ENCODE measurements around the gene LAMB2. TPM values are rescaled to one million over a fixed set of nuclear protein-coding genes. Genes with fewer than 3 reads are reported as not detected.
A peak's percentile ranks its signal among the peaks of the same experiment; 100 is the strongest.

Gene LAMB2
- total RNA-seq, 1 experiment from 2014 or later, result 118 TPM

GRCh38 chr3:49121132-49121736 is 11.6 kb downstream of the LAMB2 start:
- Mint-ChIP-seq H3K4me1 (peaks cover 4% of the 10 kb centered on the region), H3K36me3 (peaks cover 23% of the 10 kb centered on the region), H3K9me3 (no peaks in the 10 kb centered on the region), H3K27me3 (ENCODE audit: low read depth) (no peaks in the 10 kb centered on the region), H3K27ac (peak overlapping the region; percentile 87), H3K4me3 (peak overlapping the region; percentile 82)
- TF ChIP-seq ERG (CRISPR knock-in tag; IDR thresholded peaks at IDR 0.05) (no peak), KAT7 (CRISPR knock-in tag; IDR thresholded peaks at IDR 0.05; ENCODE audit: borderline replicate concordance) (no peak), NR2C2 (CRISPR knock-in tag; IDR thresholded peaks at IDR 0.05) (no peak), ZMAT4 (CRISPR knock-in tag; IDR thresholded peaks at IDR 0.05) (no peak), MAX (CRISPR knock-in tag; IDR thresholded peaks at IDR 0.05) (no peak; the same call in 1 of the 2 replicates), E2F1 (CRISPR knock-in tag; IDR thresholded peaks at IDR 0.05) (no peak), SMAD3 (CRISPR knock-in tag; IDR thresholded peaks at IDR 0.05; ENCODE audit: borderline replicate concordance) (no peak), ZNF263 (CRISPR knock-in tag; IDR thresholded peaks at IDR 0.05; ENCODE audit: low read depth) (no peak), NR3C1 (CRISPR knock-in tag; conservative IDR thresholded peaks at IDR 0.05; ENCODE audit: low read depth) (no peak), ELF4 (CRISPR knock-in tag; IDR thresholded peaks at IDR 0.05; ENCODE audit: low read depth) (no peak)
- DNase-seq (ENCODE audit: low spot score) (no peak), ATAC-seq (peak; percentile 43)
- ChIA-PET POLR2A (interaction anchor here (0.8 to 2.7 kb wide), 7 partner anchors 11 to 458 kb away, joined by 3 to 20 read pairs (median 5); partner anchors contain the start of genes LAMB2, NDUFAF3, QRICH1 and USP4), CTCF (interaction anchor here (0.8 to 2.6 kb wide), 9 partner anchors 10 to 219 kb away, joined by 4 to 19 read pairs (median 7); partner anchors contain the start of genes KLHDC8B, LAMB2, NDUFAF3 and QRICH1)

- CTCF ChIA-PET, result interaction anchor here (0.6 to 2.6 kb wide), 10 partner anchors 10 to 220 kb away, joined by 4 to 19 read pairs (median 7); partner anchors contain the start of genes KLHDC8B, LAMB2, NDUFAF3 and QRICH1
- Mint-ChIP-seq H3K9me3 (no peaks in the 10 kb centered on the region), H3K27ac (peak within 1 kb of the TSS; percentile 87), H3K27me3 (ENCODE audit: low read depth) (no peaks in the 10 kb centered on the region), H3K36me3 (peaks cover 30% of the 10 kb centered on the region), H3K4me1 (peaks cover 4% of the 10 kb centered on the region), H3K4me3 (peak within 1 kb of the TSS; percentile 82)
- ATAC-seq (peak; percentile 95), DNase-seq (ENCODE audit: low spot score) (peak; percentile 93)
- POLR2A ChIA-PET, result interaction anchor here (0.7 to 2.7 kb wide), 8 partner anchors 12 to 457 kb away, joined by 3 to 20 read pairs (median 4); partner anchors contain the start of genes LAMB2, NDUFAF3, QRICH1 and USP4
- TF ChIP-seq ZNF532 (CRISPR knock-in tag; IDR thresholded peaks at IDR 0.05; ENCODE audit: borderline replicate concordance) (no peak), ZMAT4 (CRISPR knock-in tag; IDR thresholded peaks at IDR 0.05) (no peak), ZNF121 (CRISPR knock-in tag; IDR thresholded peaks at IDR 0.05) (no peak), ELF4 (CRISPR knock-in tag; IDR thresholded peaks at IDR 0.05; ENCODE audit: low read depth) (no peak), HMGXB4 (CRISPR knock-in tag; IDR thresholded peaks at IDR 0.05) (peak; percentile 70; the same call in 1 of the 2 replicates), NFYB (CRISPR knock-in tag; conservative IDR thresholded peaks at IDR 0.05; ENCODE audit: low read depth) (no peak), ZSCAN18 (CRISPR knock-in tag; IDR thresholded peaks at IDR 0.05) (no peak), ZNF396 (CRISPR knock-in tag; IDR thresholded peaks at IDR 0.05; ENCODE audit: borderline replicate concordance) (no peak), HMGA2 (CRISPR knock-in tag; IDR thresholded peaks at IDR 0.05) (no peak), ZNF423 (CRISPR knock-in tag; IDR thresholded peaks at IDR 0.05) (no peak), E2F1 (CRISPR knock-in tag; IDR thresholded peaks at IDR 0.05) (no peak), KAT7 (CRISPR knock-in tag; IDR thresholded peaks at IDR 0.05; ENCODE audit: borderline replicate concordance) (0 out of 2 replicates have a peak, but pooled peaks have one; percentile 90)
Measured at GRCh38 chr3:49120438-49121131, 12.3 kb downstream of the LAMB2 start, which contains the start of gene USP19. USP19 (minus strand) TSS chr3:49120823; CDS start chr3:49119145, 1,678 bp downstream.
